Stimulated activated CD4-positive, alpha-beta T cell treated with anti-CD3 and anti-CD28 coated beads, Interleukin-12 subunit alpha, Interleukin-12 subunit beta, amount 100 ng/mL, for 4 hours (primary cell): ENCODE results near the gene PDCD5.
"Not testable (repeated sequence)": the region's sequence is repeated elsewhere in the genome, so short reads cannot be mapped to it uniquely, and the experiment has no call there.

Experiments
- DNase-seq: peaks from one replicate; pipeline ENCODE4 v3.0.0-alpha.2; 2020

The PDCD5 gene

DNA sequence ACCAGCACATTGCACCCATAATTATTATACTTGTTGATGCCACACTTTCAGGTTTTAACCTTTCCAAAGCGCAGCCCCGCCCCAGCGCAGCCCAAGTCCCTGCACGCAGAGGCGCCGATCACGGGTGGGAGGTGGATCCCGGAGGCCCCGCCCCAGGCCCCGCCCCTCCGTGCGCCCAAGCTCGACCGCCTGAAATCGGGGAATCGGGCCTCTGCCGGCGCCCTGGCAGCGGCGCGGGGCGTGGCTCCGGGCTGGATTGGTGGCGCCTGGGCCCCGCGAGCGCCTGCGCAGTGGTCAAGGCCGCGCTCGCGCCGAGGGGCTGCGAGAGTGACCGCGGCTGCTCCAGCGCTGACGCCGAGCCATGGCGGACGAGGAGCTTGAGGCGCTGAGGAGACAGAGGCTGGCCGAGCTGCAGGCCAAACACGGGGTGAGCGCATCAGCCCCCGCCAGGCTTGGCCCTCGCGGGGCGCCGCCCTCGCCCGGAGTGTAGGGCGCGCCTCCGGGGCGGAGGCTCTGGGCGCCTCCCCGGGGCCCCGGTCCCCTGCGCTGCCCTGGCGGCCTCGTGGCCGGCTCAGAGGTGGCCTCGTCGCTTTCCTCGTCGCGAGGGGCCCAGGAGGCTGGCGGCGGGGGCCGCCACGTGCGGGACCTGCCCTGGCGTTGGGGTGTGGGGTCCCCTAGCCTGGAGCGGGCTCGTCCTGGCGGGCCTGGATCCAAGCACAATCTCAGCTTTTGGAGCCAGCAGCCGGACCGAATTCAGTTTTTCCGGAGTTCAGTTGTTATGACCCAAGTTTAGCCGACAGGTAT, at the start of gene PDCD5:
TSS of gene PDCD5 (plus strand) at position 290 of the 804 bp plus-strand sequence. CDS start at position 362, 72 bp downstream.
- peak; percentile 98 for DNase-seq

GRCh38 chr19:32532233-32532632, 48.8 kb upstream of the PDCD5 start:
- DNase-seq, result no peak

DNA sequence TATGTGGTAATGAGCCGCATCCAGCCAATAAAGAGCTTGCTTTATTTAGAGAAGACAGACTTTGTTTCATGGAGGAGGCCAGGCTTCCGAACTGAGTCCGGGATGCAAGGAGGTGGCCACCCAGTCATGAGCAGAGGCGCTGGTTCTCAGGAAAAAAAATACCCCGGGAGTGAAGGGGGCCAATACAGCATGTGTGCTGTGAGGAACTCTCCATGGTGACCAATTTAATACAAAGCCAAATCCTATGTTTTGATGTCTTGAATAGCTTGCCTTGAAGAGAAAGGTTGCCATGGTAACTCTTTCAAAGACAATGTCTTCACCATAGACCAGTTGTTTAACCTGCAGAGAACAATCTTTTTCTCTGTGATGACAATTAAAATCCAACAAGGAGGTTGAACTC, 43.4 kb upstream of the PDCD5 start:
- no peak for DNase-seq

DNA sequence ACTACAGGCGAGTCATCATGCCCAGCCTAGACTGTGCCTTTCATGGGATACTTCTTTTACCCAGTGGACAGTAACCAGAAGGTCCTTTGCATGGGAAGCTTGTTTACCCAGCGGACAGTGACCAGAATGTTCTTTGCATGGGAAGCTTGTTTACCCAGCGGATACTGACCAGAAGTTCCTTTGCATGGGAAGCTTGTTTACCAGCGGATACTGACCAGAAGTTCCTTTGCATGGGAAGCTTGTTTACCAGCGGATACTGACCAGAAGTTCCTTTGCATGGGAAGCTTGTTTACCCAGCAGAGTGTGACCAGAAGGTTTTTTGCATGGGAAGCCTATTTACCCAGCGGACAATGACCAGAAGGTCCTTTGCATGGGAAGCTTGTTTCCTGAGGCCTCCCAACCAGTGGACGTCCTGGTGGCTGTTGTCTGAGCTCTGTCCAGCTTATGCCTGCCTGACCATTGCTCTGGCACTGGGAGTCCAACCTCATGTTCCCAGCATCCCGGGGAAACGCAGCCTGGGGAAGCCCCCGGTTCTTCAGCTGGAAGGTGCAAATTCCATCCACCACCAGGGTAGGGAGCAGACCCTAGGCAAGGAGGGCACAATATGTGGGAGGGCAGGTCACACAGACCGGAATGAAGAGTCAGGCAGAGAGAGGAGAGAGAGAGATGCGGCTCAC, 41.6 kb upstream of the PDCD5 start:
- no peak for DNase-seq

DNA sequence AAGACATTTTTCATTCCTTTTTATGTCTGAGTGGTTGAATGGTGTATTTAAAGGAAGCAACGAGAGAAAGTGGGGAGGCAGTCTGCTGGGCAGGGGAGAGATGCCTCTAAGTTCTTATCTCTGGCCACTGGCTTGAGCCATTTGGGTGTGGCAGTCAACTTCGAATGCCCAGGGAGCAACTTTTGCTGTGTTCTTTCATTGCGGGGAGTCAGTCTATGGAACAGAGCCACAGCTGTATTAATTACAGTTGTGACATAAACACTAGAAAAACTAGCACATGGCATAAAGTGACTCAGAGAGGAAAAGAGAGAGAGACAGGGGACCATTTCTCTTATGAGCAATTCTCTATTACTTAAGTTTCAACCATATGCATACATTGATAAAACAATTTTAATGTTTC, 40.4 kb upstream of the PDCD5 start:
- DNase-seq, result no peak

- not testable (repeated sequence) for DNase-seq
These were observed 39.6 kb upstream of the PDCD5 start for GRCh38 chr19:32541376-32541775.

GRCh38 chr19:32542477-32543108, 38.4 kb upstream of the PDCD5 start:
- no peak for DNase-seq

GRCh38 chr19:32543115-32543900, 37.7 kb upstream of the PDCD5 start:
- DNase-seq, result no peak

DNA sequence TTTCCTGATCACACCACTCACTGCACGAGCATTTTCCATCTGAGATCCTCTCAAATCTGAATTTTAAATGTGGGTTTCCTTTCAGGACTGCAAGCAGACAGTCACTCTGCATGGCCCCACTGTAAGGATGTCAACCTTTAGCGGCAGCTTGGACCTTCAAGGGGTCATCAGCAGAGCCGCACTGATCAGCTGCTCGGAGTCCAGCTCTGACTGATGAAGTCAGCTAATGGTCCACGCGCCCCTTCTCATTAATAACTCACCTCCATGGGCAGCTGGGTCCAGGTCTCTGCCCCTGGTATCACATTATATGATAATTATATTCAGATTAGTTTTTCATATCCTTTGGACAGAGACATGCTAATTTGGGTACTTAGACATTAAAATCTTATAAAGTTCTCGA, 36.1 kb upstream of the PDCD5 start:
- DNase-seq, result no peak

GRCh38 chr19:32550666-32551065, 30.3 kb upstream of the PDCD5 start:
- DNase-seq, result no peak

DNA sequence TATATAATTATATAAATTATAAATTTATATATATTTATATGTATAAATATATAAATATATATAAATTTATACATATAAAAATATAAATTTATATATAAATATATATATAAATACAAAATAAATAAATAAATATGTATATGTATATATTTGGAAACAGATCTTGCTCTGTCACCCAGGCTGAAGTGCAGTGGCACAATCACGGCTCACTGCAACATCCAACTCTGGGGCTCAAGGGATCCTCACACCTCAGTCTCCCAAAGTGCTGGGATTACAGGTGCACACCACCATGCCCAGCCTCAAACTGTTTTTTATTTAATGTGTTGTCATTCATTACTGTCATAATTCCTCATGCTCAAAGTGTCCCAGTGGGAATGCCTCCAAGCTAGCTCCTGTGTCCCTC, 25.2 kb upstream of the PDCD5 start:
- DNase-seq, result no peak

- DNase-seq, result no peak
These were observed 22.3 kb upstream of the PDCD5 start for GRCh38 chr19:32558607-32559228.

GRCh38 chr19:32563761-32564160, 17.2 kb upstream of the PDCD5 start:
- DNase-seq, result no peak

- no peak for DNase-seq
These were observed 14.7 kb upstream of the PDCD5 start for GRCh38 chr19:32566246-32566830.

GRCh38 chr19:32567486-32567885, 13.5 kb upstream of the PDCD5 start:
- DNase-seq, result no peak

DNA sequence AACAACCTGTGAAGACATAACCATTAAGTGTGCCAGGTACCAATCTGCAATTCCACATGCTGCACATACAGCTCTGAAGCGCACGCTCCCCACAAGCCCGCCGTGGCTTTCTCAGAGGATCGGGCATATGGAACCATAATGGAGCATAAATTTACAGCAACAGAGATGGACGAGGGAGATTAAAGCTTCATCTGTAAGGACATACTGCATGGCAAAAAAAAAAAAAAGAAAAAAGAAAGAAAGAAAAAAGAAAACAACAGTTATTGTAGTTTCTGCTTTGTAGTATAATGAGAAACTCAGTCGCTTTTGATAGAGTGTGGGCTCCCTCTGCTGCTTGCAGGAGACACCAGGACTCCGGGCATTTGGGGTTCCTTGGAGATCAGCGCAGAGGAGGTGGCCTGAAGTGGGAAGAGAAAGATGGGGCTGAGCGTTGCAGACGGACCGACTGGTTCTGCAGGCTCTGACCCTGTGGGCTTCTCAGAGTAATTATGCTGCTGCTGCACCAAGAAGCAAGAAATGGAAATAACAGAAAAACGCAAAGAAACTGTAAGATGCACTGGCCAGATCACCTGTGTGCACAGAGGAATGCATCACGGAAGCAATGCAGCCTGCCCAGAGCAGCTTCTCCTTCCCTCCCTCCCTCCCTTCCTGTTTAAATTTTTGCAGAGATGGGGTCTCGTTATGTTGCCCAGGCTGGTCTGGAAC, 10.8 kb upstream of the PDCD5 start:
- no peak for DNase-seq

- DNase-seq, result not testable (repeated sequence)
These were observed 9.4 kb upstream of the PDCD5 start for GRCh38 chr19:32571471-32572075.

DNA sequence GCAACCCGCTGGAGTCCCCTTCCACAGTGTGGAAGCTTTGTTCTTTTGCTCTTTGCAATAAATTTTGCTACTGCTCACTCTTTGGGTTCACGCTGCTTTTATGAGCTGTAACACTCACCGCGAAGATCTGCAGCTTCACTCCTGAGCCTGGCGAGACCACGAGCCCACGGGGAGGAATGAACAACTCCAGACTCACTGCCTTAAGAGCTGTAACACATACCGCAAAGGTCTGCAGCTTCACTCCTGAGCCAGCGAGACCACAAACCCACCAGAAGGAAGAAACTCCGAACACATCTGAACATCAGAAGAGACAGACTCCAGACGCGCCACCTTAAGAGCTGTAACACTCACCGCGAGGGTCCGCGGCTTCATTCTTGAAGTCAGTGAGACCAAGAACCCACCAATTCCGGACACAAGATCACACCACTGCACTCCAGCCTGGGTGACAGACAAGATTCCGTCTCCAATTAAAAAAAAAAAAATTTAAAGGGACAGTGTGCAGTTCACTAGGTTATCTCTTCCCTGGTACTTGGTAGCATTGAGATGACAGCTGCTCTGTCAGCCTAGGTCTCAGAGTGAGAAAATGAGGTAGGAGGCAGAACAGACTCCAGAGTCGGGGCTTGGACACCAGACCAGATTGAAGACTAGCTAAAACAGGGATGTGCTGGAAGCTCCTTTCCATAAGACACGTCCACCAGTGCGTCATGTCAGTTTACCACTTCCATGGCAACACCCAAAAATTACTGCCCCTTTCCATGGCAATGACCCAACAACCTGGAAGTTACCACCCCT, 8.1 kb upstream of the PDCD5 start:
- DNase-seq, result not testable (repeated sequence)

DNA sequence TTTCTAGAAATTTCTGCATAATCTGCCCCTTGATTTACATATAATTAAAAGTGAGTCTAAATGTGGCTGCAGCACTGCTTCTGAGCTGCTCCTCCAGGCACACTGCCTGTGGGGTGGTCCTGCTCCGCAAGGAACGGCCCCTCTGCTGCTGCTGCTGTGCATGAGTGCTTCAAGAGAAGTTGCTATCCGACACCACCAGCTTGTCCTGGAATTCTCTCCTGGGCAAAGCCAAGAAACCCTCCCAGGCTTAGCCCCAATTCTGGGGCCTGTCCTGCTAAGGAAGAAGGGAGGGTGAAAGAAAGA, 7.5 kb upstream of the PDCD5 start:
- no peak for DNase-seq

DNA sequence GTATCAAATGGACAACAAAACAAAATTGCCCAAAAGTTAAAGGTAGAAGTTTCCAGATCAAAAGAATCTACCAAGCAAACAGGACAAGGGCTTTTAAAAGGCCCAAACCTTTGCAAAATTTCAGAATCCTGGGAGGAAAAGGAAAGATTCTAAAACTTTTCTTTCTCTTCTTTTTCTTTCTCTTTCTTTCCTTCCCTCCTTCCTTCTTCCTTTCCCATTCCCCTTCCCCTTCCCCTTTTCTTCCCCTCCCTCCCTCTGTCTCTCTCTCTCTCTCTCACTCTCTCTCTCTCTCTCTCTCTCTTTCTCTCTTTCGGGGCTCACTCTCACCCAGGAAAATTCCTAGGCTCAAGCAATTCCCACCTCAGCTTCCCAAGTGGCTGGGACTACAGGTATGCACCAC, 4.2 kb upstream of the PDCD5 start:
- no peak for DNase-seq
